Stimulated activated CD8-positive, alpha-beta memory T cell treated with anti-CD3 and anti-CD28 coated beads, Interleukin-7, amount 100 ng/mL, for 1 hour (primary cell): Measurements from ENCODE around the gene TMED4.

ENCODE experiments used
- DNase-seq, 2 donors: peaks; one replicate each; pipeline ENCODE4 v3.0.0-alpha.2; 2020; ENCODE audit warnings: low read depth in 2 of 2

The TMED4 gene

DNA sequence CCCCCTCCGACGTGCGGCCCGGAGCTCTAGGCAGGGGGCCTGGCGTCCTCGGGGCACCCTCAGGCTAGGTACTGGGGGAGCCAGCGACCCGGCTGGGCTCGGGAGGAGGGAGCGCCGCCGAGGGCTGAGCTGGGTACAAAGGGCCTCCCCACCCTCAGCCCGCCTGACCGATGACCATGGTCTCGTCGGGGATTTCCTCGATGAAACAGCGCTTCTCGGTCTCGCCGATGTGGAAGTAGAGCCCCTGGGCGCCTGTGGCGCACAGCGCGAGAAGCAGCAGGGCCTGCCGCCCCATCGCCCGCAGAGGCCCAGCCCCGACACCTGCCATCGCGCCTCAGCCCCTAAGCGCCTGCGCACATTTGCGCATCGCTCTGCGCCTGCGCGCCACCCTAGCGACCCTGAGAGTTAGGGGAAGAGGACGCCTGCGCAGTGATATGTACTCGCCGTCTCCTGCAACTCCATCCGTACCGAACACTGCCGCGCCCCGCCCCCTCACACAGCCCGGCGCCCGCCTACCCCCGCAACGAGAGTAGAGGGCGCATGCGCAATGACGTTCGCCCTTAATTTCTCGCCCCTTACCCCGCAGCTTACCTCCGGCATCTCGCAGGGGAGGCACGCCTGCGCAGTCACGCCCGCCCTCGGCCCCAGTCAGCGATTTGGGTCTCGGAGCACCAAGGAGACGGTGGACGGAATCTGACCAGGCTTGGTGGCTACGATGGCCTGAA lies at the start of gene TMED4:
TMED4 (minus strand) TSS at position 353 of the 725 bp plus-strand sequence; CDS start at position 328, 25 bp downstream.
- peak; percentile 100 for DNase-seq

DNA sequence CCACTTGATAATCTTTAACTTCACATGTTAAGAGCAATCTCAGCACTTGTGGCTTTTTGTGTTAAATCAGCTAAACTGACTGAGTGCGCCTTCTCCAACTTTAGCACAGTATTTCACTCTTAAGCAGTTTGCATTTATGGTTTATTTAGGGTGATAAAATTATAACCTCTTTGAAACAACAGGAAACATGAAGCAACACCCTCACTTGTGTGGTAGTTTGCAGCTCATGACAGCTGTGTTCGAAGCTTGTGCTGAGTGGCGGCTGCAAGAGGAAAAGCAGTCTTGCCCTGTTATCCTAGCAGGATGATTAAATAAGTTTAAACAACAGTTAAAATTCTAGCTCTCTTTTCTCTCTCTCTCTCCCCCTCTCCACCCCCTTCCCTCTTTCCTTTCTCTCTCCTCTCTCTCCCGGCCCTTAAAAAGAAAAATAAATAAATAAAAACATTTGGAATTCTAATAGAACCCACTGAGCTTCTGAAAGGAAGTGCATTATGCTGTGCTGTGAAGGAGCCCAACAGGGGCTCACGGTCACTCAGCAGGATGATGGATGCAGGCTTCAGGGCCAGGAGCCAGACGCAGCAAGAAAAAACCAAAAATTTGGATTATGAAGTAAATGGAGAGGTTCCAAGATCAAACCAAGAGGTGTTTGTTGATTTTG lies 49.6 kb upstream of the TMED4 start:
- no peak for DNase-seq

- no peak for DNase-seq
These were observed 48.9 kb upstream of the TMED4 start for GRCh38 chr7:44630792-44631457.

GRCh38 chr7:44629829-44630522 lies 47.9 kb upstream of the TMED4 start:
- DNase-seq, result no peak

- DNase-seq, result no peak
These were observed 44.6 kb upstream of the TMED4 start for GRCh38 chr7:44626620-44627019.

DNA sequence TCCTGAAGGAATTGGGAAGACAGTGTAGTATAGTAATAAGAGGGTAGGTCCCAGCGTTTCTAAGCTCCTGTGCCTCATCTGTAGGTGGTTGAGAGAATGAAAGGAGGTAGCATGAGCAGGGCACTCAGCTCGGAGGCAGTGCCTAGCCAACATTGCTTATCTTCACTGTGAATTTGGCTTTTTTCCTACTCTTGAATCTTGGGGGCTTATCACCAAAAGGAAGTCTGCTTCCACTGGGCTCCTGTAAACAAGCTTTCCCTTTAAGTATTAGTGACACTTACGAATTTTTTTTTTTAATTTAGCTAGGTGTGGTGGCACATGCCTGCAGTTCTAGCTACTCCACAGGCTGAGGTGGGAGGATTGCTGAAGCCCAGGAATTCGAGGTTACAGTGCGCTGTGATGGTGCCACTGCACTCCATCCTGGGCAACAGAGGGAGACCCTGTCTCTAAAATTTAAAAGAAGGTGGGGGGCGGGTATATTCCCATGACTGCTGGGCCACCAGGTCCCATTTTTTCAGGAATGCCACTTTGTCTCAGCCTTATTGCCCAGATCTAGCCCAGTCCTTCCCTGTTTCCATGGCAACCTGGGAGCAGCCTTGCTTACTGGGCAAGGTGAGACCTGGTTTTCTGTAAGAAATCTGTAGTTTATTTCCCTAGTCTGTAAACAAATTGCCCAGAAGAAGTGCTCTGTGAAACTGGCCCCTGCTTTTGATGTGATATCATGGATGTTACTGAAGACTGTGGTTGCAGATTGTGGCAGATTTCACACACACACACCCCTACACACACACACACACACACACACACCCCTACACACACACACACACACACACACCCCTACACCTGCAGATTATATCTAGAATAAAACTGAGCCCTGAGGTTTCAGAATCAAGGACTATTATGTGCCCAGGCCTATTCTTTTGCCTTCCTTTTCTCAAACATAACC lies 43.8 kb upstream of the TMED4 start:
- DNase-seq, result no peak

DNA sequence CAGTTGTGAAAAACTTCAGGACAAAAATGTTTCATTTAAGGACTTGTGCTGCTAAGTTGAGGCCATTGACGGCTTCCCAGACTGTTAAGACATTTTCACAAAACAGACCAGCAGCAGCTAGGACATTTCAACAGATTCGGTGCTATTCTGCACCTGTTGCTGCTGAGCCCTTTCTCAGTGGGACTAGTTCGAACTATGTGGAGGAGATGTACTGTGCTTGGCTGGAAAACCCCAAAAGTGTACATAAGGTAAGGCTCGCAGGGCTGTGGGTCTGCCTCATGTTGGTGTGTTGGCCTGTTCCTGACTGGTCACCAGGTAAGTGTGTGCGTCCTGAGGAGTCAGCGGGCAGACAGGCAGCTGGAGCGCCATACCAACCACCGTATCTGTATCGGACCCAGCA lies 42.3 kb upstream of the TMED4 start:
- DNase-seq, result no peak

- DNase-seq, result no peak
These were observed 40.5 kb upstream of the TMED4 start for GRCh38 chr7:44622342-44623151.

DNA sequence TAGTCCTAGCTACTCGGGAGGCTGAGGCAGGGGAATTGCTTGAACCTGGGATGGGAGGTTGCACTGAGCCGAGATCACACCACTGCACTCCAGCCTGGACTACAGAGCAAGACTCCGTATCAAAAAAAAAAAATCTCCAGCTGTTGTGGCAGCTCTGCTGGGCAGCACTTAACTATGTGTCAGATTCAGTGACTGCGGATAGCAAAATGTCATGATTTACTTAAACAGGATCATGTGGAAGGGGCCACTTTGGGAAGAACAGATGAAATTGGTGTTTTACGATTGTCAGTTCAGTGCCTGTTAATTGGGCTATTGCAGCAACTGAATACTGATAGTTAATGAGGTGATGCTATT lies 39.7 kb upstream of the TMED4 start:
- no peak for DNase-seq

- no peak for DNase-seq
These were observed 39.2 kb upstream of the TMED4 start for GRCh38 chr7:44621034-44621749.

- no peak for DNase-seq
These were observed 36.7 kb upstream of the TMED4 start for GRCh38 chr7:44618753-44619152.

DNA sequence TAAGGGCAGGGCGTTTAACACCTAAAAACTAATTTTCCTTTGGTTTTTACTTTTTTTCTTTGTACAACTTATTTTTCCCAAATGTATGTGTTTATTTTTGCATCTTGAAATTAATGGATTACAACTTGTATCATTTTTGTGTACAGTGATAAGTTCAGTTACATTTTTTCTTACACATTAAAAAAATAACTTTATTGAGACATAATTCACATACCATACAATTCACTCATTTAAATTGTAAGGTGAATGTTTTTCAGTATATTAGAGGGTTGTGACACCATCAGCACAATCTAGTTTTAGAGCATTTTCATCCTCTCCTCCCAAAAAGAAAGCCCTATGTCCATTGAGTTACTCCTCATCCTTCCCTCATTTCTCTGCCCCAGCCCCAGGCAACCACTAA lies 36.0 kb upstream of the TMED4 start:
- DNase-seq, result no peak

- no peak for DNase-seq
These were observed 35.3 kb upstream of the TMED4 start for GRCh38 chr7:44617225-44617890.

DNA sequence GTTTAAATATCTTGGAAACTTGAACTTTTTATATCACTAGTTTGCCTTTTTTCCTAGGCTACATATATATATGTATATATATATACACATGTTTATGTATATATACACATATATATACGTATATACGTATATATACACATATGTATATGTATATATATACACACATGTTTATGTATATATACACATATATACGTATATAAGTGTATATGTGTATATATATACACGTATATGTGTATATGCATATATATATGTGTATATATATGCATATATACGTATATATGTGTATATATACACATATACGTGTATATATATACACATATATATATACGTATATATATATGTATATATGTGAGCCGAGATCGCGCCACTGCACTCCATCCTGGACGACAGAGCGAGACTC lies 34.5 kb upstream of the TMED4 start:
- DNase-seq, result no peak

DNA sequence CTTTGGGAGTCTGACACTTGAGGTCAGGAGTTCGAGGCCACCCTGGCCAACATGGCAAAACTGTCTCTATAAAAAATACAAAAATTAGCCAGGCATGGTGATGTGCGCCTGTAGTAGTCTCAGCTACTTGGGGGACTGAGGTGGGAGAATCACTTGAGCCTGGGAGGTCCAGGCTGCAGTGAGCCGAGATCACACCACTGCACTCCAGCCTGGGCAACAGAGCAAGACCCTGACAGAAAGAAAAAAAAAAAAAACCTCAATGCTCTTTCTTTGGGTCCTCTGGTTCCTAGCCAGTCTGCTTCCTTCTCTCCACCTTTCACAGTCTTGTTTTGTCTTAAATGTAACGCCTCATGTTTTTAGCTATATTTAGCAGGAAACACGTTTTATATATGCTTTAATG lies 33.8 kb upstream of the TMED4 start:
- no peak for DNase-seq

DNA sequence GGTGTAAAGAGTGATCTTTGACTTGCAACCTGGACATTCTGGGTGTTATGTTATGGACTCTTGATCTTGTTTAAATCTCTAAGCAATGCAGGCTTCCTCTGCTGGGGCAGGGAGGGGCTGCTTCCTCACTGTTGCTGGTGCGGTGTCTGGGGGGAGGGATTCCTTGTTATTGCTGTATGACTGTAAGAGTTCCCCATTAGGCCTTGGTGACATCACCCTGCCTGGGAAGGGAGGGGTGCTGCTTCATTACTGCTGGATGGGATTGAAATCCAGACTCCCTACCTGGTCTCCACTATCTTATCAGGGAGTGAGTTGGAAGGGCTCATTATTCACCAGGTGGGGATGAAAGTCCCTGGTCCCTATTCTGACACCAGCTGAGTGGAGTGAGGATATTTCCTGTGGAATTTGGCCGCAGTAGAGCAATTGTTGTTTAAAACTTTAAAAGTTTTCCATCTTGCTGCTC lies 33.1 kb upstream of the TMED4 start:
- DNase-seq, result no peak

DNA sequence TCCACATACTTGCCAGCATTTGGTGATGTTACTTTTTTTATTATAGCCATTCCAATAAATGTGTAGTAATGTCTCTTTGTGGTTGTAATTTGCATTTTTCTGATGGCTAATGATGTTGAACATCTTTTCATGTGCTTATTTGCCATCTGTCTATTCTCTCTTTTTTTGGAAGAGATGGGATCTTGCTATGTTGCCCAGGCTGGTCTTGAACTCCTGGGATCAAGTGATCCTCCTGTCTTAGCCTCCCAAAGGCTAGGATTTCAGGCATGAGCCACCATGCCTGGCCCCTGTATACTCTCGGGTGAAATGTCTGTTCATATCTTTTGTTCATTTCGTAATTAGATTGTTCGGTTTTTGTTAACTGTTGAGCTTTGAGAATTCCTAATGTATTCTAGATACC lies 27.8 kb upstream of the TMED4 start:
- no peak for DNase-seq

DNA sequence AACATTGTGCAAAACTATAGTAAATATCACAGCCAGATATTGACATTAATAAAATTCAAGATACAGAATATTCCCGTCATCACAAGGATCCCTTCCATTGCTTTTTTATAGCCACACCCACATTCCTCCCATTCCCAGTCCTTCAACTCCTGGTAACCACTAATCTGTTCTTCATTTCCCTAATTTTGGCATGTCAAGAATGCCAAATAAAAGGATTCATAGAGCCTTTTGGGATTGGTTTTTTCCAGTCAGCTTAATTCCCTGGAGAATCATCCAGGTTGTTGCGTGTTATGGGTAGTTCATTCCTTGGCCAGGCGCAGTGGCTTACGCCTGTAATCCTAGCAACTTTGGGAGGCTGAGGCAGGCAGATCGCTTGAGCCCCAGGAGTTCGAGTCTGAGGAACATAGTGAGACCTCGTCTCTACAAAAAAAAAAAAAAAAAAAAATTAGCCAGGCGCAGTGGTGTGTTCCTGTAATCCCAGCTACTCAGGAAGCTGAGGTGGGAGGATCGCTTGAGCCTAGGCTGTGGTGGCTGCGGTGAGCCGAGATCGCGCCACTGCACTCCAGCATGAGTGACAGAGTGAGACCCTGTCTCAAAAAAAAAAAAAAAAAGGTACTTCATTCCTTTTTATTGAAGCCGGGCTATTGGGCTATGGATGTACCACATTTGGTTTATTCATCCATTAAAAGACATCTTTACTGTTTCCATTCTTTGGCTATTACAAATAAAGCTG lies 27.1 kb upstream of the TMED4 start:
- no peak for DNase-seq
